GM10847 (cell line): Measurements from ENCODE around the gene SPATS2.

Experiments used
- POLR2A ChIP-seq: IDR thresholded peaks from 2 replicates; pipeline ENCODE4 v1.6.1; 2011; ENCODE audit not compliant: insufficient read length; ENCODE audit errors: extremely low read depth

The SPATS2 gene

GRCh38 chr12:49366096-49366651 is 1.1 kb upstream of the SPATS2 start:
- TF ChIP-seq POLR2A: no peak

- TF ChIP-seq POLR2A: peak; percentile 76
Measured at GRCh38 chr12:49366652-49367380, 446 bp upstream of the SPATS2 start.

- no peak for TF ChIP-seq POLR2A
Measured at GRCh38 chr12:49368240-49368600, 958 bp downstream of the SPATS2 start.

- TF ChIP-seq POLR2A: no peak
Measured at GRCh38 chr12:49369411-49370145, 2.3 kb downstream of the SPATS2 start.

DNA sequence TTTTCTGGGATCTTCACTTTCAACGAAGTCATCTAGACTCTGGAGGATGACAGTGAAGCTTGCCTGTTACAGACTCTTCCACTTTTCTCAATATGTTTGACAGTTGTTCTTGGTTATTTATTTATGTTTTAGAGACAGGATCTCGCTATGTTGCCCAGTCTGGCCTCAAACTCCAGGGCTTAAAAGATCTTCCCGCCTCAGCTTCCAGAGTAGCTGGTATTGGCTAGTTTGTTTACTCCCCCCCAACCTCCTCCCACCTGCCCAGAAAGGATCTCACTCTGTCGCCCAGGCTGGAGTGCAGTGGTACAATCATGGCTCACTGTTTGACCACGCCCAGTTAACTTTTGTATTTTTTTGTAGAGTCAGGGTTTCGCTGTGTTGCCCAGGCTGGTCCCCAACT is 3.3 kb downstream of the SPATS2 start:
- no peak for TF ChIP-seq POLR2A

DNA sequence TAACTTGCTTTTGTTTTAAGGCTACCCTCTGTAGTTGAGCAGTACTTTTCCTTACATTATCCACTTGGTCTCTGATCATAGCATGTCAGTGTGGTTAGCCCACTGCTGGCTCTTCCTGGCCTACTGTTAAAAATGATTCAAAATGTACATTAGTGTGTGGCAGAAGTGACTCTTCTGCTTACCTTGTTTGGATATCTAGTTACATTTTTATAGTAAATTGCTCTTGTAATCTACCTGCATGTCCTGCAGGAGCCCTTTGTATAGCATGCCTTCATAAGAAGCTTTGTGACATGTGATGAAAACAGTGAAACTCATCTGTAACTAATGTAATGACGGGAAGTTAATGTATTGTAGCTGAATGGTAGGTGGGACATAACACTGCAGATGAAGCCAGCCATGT is 8.1 kb downstream of the SPATS2 start:
- no peak for TF ChIP-seq POLR2A

DNA sequence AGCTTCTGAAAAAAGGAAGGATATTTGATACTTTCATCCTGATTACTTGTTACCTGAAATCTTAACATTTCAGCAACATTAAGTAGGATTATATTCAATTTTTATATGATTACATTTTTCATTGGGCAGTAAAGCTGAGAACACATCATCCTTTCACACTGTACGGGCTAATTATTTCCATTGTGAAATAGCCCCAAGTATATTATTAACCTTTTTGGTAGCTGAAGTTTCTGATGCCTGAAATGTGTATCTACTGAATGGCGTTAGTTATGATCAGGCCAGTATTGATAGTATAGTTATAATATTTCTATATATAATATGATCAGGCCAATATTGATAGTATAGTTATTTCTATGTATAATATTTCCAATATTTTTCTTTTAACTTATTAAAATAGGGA is 10.1 kb downstream of the SPATS2 start:
- TF ChIP-seq POLR2A: no peak

- no peak for TF ChIP-seq POLR2A
Measured at GRCh38 chr12:49388682-49389386, 21.6 kb downstream of the SPATS2 start.

- TF ChIP-seq POLR2A: no peak
Measured at GRCh38 chr12:49389387-49389703, 22.1 kb downstream of the SPATS2 start.

DNA sequence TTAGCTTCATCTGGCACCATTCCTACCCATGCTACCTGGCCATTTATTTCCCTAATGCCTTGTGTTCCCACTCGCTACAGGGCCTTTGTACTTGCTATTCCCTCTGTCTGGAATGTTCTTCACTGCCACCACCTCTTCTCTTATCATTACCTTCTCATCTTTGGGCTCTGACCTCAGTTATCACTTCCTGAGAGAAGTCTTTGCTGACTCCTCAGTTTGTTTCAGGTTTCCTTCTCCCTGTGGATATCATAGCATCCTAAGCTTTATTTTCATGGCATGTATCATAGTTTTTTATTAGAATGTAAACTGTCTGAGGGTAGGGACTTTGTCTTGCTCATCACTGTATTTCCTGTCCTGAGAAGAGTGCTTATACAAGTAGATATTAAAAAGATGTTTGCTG is 29.7 kb downstream of the SPATS2 start:
- TF ChIP-seq POLR2A: no peak

- TF ChIP-seq POLR2A: no peak
Measured at GRCh38 chr12:49400304-49400703, 33.0 kb downstream of the SPATS2 start.

DNA sequence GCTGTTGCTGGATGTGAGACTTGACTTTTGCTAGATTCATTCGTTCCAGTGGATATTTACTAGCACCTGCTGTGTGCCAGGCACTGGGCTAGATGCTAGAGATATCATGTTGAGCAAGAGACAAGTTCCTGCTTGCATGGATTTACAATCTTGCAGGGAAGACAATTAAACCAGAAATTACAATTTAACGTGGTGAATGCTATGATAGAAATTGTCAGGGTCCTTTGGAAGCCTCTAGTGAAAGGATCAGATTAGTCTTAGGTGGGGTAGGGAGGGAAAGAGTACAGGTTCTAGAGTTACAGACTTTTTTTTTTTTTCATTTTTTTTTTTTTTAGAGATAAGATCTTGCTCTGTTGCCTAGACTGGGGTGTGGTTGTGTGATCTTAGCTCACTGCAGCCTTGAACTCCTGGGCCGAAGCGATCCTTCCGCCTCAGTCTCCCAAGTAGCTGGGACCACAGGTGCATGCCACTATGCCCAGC is 36.7 kb downstream of the SPATS2 start:
- no peak for TF ChIP-seq POLR2A

- TF ChIP-seq POLR2A: no peak
Measured at GRCh38 chr12:49404956-49405355, 37.7 kb downstream of the SPATS2 start.

- TF ChIP-seq POLR2A: no peak
Measured at GRCh38 chr12:49410818-49411217, 43.6 kb downstream of the SPATS2 start.

DNA sequence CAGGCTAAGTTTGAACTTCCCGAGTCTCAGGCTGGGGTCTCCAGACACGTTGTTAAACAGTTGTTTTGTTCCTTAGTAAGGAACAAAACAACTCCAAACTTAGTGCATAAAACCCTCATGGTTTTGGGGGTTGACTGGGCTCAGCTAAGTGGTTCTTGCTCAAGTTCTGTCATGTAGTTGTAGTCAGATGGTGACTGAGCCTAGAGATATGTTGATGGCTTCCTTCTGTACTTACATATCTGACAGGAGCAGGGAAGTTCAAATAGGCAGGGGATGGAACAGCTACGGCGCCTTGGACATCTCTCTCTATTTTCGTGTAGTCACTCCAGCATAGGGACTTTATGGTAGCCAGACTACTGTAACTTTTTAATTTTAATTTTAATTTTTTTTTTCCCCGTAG is 45.7 kb downstream of the SPATS2 start:
- TF ChIP-seq POLR2A: no peak

- TF ChIP-seq POLR2A: no peak
Measured at GRCh38 chr12:49413796-49414195, 46.5 kb downstream of the SPATS2 start.
